K562 (cell line): ENCODE results near the gene ZNF319. TPM values are rescaled to one million over a fixed set of nuclear protein-coding genes. Genes with fewer than 3 reads are reported as not detected.

ENCODE experiments used
- C11orf30 ChIP-seq: fragments of 450-650 bp; IDR thresholded peaks from 2 replicates; pipeline ENCODE4 v1.6.1; 2016; ENCODE audit warnings: low read depth, mild to moderate bottlenecking
- CCAR2 ChIP-seq: fragments of 200-400 bp; formaldehyde crosslinking; IDR thresholded peaks from 2 replicates; pipeline ENCODE4 v1.6.1; 2017; ENCODE audit warnings: mild to moderate bottlenecking, low read depth, low read length
- CHCHD3 ChIP-seq: fragments of 250-450 bp; sonication (Bioruptor Pico); IDR thresholded peaks from 2 replicates; pipeline ENCODE4 v2.1.2; 2022; ENCODE audit warnings: mild to moderate bottlenecking
- ETV5 ChIP-seq: sonication (generic); formaldehyde crosslinking; IDR thresholded peaks from 2 replicates; pipeline ENCODE4 v1.4.0; 2020; ENCODE audit warnings: low read depth, mild to moderate bottlenecking, missing genetic modification reagents
- GABPB2 ChIP-seq: fragments of 250-450 bp; sonication (Bioruptor Pico); conservative IDR thresholded peaks from 2 replicates; pipeline ENCODE4 v1.5.1; 2021; ENCODE audit warnings: mild to moderate bottlenecking
- ID3 ChIP-seq, 2 experiments: fragments of 250-450 bp in 1 of 2; fragments of 450-650 bp in 1 of 2; sonication (Bioruptor Pico) in 1 of 2; IDR thresholded peaks; 2 replicates each; pipeline versions ENCODE4 v1.6.1 to v1.8.0; 2016 to 2021; ENCODE audit warnings: mild to moderate bottlenecking in 2 of 2, moderate library complexity in 2 of 2, missing compliant biosample characterization in 1 of 2, missing genetic modification characterization in 1 of 2
- IRF2 ChIP-seq: sonication (generic); formaldehyde crosslinking; IDR thresholded peaks from 2 replicates; pipeline ENCODE4 v1.8.1; 2022; ENCODE audit warnings: mild to moderate bottlenecking, missing genetic modification reagents
- MCM3 ChIP-seq: fragments of 450-650 bp; IDR thresholded peaks from 2 replicates; pipeline ENCODE4 v1.6.1; 2016
- PREB ChIP-seq: sonication (generic); formaldehyde crosslinking; IDR thresholded peaks from 2 replicates; pipeline ENCODE4 v1.8.1; 2023; ENCODE audit warnings: mild to moderate bottlenecking, missing genetic modification reagents
- SOX6 ChIP-seq: fragments of 450-650 bp; IDR thresholded peaks from 2 replicates; pipeline ENCODE4 v1.6.1; 2014; ENCODE audit warnings: mild to moderate bottlenecking
- TBL1XR1 ChIP-seq, 2 experiments: IDR thresholded peaks; 2 replicates each; pipeline ENCODE4 v1.6.1; 2012; ENCODE audit warnings: improper control_type of control experiment in 2 of 2, low read length in 2 of 2, mild to moderate bottlenecking in 1 of 2
- TEAD4 ChIP-seq, 2 experiments: sonication (generic) in 1 of 2; formaldehyde crosslinking in 1 of 2; IDR thresholded peaks; 2 replicates each; pipeline versions ENCODE4 v1.6.1 to v1.8.0; 2012 to 2022; ENCODE audit warnings: borderline replicate concordance in 1 of 2, inconsistent platforms in 1 of 2, low read length in 1 of 2, mild to moderate bottlenecking in 1 of 2, missing genetic modification reagents in 1 of 2
- ZNF696 ChIP-seq: fragments of 250-450 bp; sonication (Bioruptor Pico); conservative IDR thresholded peaks from 2 replicates; pipeline ENCODE4 v1.4.0; 2020; ENCODE audit warnings: mild to moderate bottlenecking, moderate library complexity
- ZZZ3 ChIP-seq: fragments of 450-650 bp; IDR thresholded peaks from 2 replicates; pipeline ENCODE4 v1.6.1; 2016; ENCODE audit warnings: antibody characterized with exemption, mild to moderate bottlenecking, moderate library complexity
- polyA plus RNA-seq, 8 experiments: library from polyadenylated mRNA; depleted of rRNA in 4 of 8; stranded (reverse) in 5 of 8; unstranded in 3 of 8; fragments of >200 nt; fragmentation: Nextera tagmentation in 2 of 8; fragmentation: Illumina TruSeq in 1 of 8; extraction: Ambion mirVana in 2 of 8; extraction: Trizol in 1 of 8; gene quantifications; 2 replicates each; pipeline versions ENCODE4 v1.2.1 to v1.2.3, GENCODE V29; 2011 to 2014; ENCODE audit warnings: inconsistent platforms in 1 of 8, missing spikeins in 1 of 8
- total RNA-seq, 7 experiments: library from RNA; depleted of rRNA in 6 of 7; stranded (reverse); fragments of >200 nt in 6 of 7; fragmentation: Illumina TruSeq in 2 of 7; extraction: Trizol in 2 of 7; gene quantifications; 2 replicates each; pipeline versions ENCODE4 v1.2.1 to v1.2.3, GENCODE V29; 2011 to 2021; ENCODE audit warnings: low replicate concordance in 1 of 7
- TF ChIP-seq, protein P1 (sequence below): fragments of 200-600 bp; sonication (generic); IDR thresholded peaks from one replicate; pipeline ENCODE4 v1.6.1; 2012; ENCODE audit warnings: mild to moderate bottlenecking, low read depth, low read length, inconsistent platforms

Gene ZNF319
- total and polyA plus RNA-seq, 9 of the 15 experiments (the other 6 are each of a cell fraction or from before 2014, with no cell fraction given): 0.20 to 5.7 (median 1.4) TPM

DNA sequence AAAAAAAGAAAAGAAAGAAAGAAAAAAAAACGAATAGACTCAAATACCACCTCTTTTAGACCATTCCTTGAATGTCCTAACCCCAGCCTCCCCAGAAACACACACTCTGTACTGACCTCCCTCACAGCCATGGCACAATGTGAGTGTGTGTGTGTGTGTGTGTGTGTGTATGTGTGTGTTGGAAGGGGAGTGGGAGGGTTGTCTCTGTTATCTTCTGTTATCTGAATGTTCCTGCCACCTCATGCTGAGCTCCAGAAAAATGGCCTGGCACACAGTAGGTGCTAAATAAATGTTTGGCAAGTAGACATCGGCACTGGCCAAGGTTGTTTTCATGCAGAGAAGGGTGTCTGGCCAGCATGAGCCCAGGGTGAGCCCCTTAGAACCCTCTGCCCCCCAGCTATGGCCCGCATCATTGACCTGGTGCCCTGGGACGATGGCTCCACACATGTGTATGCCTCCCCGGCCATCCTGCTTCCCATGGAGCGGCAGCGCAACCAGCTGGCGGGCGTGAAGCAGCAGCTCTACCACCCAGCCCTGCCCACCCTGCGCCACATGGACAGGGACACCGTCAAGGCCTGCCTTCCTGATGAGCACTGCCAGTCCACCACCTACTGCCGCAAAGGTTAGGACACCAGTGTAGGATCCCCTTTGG lies 22.9 kb downstream of the ZNF319 start (continued):
- no peak for TF ChIP-seq ID3 (CRISPR knock-in tag; IDR thresholded peaks at IDR 0.05)
- no peak for TF ChIP-seq ID3 (tag; IDR thresholded peaks at IDR 0.05)
- no peak for TF ChIP-seq ZNF696 (CRISPR knock-in tag)
- TF ChIP-seq TBL1XR1 (IDR thresholded peaks at IDR 0.05; ENCODE audit: low read length in 2 of 2): peak in 1 of 2 experiments; percentile 32; a peak in 1 of 4 replicates
- no peak for TF ChIP-seq CHCHD3
- no peak for TF ChIP-seq ZZZ3
- TF ChIP-seq SOX6: peak; percentile 20; the same call in 1 of the 2 replicates
- TF ChIP-seq MCM3: peak; percentile 86; the same call in 1 of the 2 replicates
- TF ChIP-seq, protein P1, sequence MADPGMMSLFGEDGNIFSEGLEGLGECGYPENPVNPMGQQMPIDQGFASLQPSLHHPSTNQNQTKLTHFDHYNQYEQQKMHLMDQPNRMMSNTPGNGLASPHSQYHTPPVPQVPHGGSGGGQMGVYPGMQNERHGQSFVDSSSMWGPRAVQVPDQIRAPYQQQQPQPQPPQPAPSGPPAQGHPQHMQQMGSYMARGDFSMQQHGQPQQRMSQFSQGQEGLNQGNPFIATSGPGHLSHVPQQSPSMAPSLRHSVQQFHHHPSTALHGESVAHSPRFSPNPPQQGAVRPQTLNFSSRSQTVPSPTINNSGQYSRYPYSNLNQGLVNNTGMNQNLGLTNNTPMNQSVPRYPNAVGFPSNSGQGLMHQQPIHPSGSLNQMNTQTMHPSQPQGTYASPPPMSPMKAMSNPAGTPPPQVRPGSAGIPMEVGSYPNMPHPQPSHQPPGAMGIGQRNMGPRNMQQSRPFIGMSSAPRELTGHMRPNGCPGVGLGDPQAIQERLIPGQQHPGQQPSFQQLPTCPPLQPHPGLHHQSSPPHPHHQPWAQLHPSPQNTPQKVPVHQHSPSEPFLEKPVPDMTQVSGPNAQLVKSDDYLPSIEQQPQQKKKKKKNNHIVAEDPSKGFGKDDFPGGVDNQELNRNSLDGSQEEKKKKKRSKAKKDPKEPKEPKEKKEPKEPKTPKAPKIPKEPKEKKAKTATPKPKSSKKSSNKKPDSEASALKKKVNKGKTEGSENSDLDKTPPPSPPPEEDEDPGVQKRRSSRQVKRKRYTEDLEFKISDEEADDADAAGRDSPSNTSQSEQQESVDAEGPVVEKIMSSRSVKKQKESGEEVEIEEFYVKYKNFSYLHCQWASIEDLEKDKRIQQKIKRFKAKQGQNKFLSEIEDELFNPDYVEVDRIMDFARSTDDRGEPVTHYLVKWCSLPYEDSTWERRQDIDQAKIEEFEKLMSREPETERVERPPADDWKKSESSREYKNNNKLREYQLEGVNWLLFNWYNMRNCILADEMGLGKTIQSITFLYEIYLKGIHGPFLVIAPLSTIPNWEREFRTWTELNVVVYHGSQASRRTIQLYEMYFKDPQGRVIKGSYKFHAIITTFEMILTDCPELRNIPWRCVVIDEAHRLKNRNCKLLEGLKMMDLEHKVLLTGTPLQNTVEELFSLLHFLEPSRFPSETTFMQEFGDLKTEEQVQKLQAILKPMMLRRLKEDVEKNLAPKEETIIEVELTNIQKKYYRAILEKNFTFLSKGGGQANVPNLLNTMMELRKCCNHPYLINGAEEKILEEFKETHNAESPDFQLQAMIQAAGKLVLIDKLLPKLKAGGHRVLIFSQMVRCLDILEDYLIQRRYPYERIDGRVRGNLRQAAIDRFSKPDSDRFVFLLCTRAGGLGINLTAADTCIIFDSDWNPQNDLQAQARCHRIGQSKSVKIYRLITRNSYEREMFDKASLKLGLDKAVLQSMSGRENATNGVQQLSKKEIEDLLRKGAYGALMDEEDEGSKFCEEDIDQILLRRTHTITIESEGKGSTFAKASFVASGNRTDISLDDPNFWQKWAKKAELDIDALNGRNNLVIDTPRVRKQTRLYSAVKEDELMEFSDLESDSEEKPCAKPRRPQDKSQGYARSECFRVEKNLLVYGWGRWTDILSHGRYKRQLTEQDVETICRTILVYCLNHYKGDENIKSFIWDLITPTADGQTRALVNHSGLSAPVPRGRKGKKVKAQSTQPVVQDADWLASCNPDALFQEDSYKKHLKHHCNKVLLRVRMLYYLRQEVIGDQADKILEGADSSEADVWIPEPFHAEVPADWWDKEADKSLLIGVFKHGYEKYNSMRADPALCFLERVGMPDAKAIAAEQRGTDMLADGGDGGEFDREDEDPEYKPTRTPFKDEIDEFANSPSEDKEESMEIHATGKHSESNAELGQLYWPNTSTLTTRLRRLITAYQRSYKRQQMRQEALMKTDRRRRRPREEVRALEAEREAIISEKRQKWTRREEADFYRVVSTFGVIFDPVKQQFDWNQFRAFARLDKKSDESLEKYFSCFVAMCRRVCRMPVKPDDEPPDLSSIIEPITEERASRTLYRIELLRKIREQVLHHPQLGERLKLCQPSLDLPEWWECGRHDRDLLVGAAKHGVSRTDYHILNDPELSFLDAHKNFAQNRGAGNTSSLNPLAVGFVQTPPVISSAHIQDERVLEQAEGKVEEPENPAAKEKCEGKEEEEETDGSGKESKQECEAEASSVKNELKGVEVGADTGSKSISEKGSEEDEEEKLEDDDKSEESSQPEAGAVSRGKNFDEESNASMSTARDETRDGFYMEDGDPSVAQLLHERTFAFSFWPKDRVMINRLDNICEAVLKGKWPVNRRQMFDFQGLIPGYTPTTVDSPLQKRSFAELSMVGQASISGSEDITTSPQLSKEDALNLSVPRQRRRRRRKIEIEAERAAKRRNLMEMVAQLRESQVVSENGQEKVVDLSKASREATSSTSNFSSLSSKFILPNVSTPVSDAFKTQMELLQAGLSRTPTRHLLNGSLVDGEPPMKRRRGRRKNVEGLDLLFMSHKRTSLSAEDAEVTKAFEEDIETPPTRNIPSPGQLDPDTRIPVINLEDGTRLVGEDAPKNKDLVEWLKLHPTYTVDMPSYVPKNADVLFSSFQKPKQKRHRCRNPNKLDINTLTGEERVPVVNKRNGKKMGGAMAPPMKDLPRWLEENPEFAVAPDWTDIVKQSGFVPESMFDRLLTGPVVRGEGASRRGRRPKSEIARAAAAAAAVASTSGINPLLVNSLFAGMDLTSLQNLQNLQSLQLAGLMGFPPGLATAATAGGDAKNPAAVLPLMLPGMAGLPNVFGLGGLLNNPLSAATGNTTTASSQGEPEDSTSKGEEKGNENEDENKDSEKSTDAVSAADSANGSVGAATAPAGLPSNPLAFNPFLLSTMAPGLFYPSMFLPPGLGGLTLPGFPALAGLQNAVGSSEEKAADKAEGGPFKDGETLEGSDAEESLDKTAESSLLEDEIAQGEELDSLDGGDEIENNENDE: no peak
- TF ChIP-seq C11orf30: no peak
- no peak for TF ChIP-seq PREB (CRISPR knock-in tag)
- no peak for TF ChIP-seq IRF2 (CRISPR knock-in tag)
- no peak for TF ChIP-seq ETV5 (CRISPR knock-in tag)
- no peak for TF ChIP-seq CCAR2
- TF ChIP-seq TEAD4 (IDR thresholded peaks at IDR 0.05; ENCODE audit: low read length): no peak
- TF ChIP-seq TEAD4 (CRISPR knock-in tag; IDR thresholded peaks at IDR 0.05; ENCODE audit: borderline replicate concordance): no peak
- TF ChIP-seq GABPB2 (CRISPR knock-in tag): no peak
